Measurements from ENCODE around the gene SCGB1C1. TPM values are rescaled to one million over a fixed set of nuclear protein-coding genes. Genes with fewer than 3 reads are reported as not detected.

The SCGB1C1 gene
- total RNA-seq, 1 donor from 2014 or later: not detected

DNA sequence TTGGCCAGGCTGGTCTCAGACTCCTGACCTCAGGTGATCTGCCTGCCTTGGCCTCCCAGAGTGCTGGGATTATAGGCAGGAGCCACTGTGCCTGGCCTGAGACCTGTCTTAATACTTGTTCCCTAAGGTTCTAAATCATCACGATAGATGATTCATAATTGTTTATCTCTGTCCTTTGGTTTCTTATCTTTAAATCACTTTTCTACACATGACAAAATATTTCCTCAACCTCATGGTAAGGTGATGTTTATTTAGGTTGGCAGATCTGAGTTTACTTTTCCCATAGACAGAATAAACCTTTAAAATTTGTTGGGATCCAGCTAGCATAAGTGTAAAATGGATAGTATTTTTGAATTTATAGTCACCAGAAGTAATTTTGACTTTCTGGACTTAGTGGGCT lies 47.4 kb downstream of the SCGB1C1 start:
- DNase-seq (ENCODE audit: low read depth): no peak
- TF ChIP-seq, protein P1, sequence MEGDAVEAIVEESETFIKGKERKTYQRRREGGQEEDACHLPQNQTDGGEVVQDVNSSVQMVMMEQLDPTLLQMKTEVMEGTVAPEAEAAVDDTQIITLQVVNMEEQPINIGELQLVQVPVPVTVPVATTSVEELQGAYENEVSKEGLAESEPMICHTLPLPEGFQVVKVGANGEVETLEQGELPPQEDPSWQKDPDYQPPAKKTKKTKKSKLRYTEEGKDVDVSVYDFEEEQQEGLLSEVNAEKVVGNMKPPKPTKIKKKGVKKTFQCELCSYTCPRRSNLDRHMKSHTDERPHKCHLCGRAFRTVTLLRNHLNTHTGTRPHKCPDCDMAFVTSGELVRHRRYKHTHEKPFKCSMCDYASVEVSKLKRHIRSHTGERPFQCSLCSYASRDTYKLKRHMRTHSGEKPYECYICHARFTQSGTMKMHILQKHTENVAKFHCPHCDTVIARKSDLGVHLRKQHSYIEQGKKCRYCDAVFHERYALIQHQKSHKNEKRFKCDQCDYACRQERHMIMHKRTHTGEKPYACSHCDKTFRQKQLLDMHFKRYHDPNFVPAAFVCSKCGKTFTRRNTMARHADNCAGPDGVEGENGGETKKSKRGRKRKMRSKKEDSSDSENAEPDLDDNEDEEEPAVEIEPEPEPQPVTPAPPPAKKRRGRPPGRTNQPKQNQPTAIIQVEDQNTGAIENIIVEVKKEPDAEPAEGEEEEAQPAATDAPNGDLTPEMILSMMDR (conservative IDR thresholded peaks at IDR 0.05; ENCODE audit: low read depth, low read length): no peak
- H3K4me3 ChIP-seq (ENCODE audit: low read depth, low read length): no peak overlapping the region

DNA sequence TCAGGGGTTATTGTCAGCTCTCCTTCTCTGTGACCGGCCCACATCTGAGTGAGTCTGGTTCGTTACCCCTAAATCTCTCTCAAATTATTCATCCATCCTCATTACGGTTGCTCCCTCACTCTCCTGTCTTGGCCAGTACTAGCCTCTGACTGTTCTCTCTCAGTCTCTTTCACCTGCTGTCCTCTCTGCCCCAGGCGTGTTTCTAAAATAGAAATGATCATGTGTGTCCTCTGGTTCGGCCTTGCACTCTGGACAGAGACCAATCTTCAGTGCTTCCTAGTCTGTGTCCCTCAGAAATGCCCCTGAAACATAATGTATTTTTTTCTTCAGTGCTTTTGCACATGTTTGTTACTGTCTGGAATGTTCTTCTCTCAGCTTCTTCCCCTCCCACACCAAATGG lies 48.8 kb downstream of the SCGB1C1 start:
- TF ChIP-seq, protein P1 (conservative IDR thresholded peaks at IDR 0.05; ENCODE audit: low read depth, low read length): no peak
- no peak overlapping the region for H3K4me3 ChIP-seq (ENCODE audit: low read depth, low read length)
- no peak for DNase-seq (ENCODE audit: low read depth)

Other genes with a start within 250 kb of the SCGB1C1 start
- gene BET1L, start 14.3 kb downstream of the SCGB1C1 start, total RNA-seq: 15.2 and 23.7 TPM in 2 replicates
- gene RIC8A, start 14.6 kb downstream of the SCGB1C1 start, total RNA-seq: 116 and 143 TPM in 2 replicates
- 5.5 and 11.8 TPM in 2 replicates for gene SIRT3, start 43.3 kb downstream of the SCGB1C1 start, total RNA-seq
- 222 and 249 TPM in 2 replicates for gene PSMD13, start 43.9 kb downstream of the SCGB1C1 start, total RNA-seq
- not detected in 2 replicates for gene NLRP6, start 85.3 kb downstream of the SCGB1C1 start, total RNA-seq
- gene PGGHG, start 96.0 kb downstream of the SCGB1C1 start, total RNA-seq: 7.8 and 13.1 TPM in 2 replicates
- gene IFITM5, start 106.4 kb downstream of the SCGB1C1 start, total RNA-seq: not detected in 2 replicates
- 54.7 and 177 TPM in 2 replicates for gene IFITM2, start 114.7 kb downstream of the SCGB1C1 start, total RNA-seq
- gene IFITM1, start 121.0 kb downstream of the SCGB1C1 start, total RNA-seq: 15.7 and 56.8 TPM in 2 replicates
- 85.7 and 113 TPM in 2 replicates for gene IFITM3, start 127.8 kb downstream of the SCGB1C1 start, total RNA-seq
- 13.9 and 24.4 TPM in 2 replicates for gene B4GALNT4, start 176.4 kb downstream of the SCGB1C1 start, total RNA-seq
- 20.6 and 30.7 TPM in 2 replicates for gene PKP3, start 201.1 kb downstream of the SCGB1C1 start, total RNA-seq
- gene SIGIRR, start 221.9 kb downstream of the SCGB1C1 start, total RNA-seq: 52.9 and 83.9 TPM in 2 replicates
- gene ANO9, start 248.9 kb downstream of the SCGB1C1 start, total RNA-seq: 7.7 and 20.1 TPM in 2 replicates

All from epithelial cell of proximal tubule (primary cell).